SK-N-MC (cell line): Measurements from ENCODE around the gene TNNT3.

Experiments
- EZH2 ChIP-seq: fragments of 200-600 bp; sonication (generic); IDR thresholded peaks from one replicate; pipeline ENCODE4 v1.6.1; 2017; ENCODE audit warnings: antibody characterized with exemption
- FOXP2 ChIP-seq: optimal IDR thresholded peaks from 2 replicates; pipeline ENCODE3; 2011; ENCODE audit warnings: mild to moderate bottlenecking, moderate library complexity; ENCODE audit not compliant: insufficient read depth; ENCODE audit errors: extremely low read length, control extremely low read depth
- POLR2AphosphoS5 ChIP-seq: IDR thresholded peaks from 2 replicates; pipeline ENCODE4 v1.6.1; 2012; ENCODE audit warnings: mild to moderate bottlenecking, low read depth, low read length, borderline replicate concordance

DNA sequence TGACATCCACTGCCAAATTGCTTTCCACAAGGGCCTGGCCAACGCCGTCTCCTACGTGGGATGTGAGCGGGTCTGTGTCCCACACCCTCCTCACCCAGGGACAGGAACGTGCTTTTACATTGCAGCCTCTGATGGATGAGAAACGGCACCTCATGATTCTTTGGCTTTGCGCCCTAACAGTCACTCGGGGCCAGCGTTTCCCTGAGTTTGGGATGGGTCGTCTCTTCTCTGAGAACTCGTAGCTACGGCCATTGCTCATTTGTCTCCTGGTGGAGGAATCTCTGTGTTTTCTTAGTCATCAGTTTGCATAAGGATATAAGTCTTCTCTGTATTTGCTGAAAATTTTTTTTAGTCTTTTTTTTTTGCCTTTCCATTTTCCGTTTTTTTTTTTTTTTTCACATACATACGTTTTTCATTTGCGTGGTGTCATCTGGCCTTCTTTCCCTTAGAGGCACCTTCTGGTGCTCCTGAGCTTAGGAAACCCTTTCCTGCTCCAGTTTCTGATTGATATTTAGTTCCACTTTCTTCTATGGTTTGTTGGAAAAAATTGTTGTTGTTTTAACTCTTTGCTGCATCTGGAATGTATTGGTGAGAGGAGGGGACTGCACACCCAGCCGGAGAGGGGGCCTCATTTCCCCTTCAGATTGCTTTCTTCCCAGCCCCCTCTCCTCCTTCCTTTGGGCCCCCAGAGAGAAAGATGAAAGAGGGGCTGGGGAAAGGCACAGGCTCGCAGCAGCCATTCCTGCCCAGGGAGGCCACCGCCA, 12.0 kb downstream of the TNNT3 start:
- TF ChIP-seq EZH2 (no peak), POLR2AphosphoS5 (no peak), FOXP2 (no peak)
